Colonic mucosa (tissue), 4 donors: ENCODE measurements around the gene CREBL2. TPM values are rescaled to one million over a fixed set of nuclear protein-coding genes. Genes with fewer than 3 reads are reported as not detected.

ENCODE experiments used
- DNase-seq: peaks from one replicate; pipeline ENCODE4 v3.0.0-alpha.2; 2020
- H3K27ac ChIP-seq: fragments of 200-600 bp; one replicate; pipeline ENCODE4 v1.8.0; 2021
- H3K27me3 ChIP-seq: fragments of 200-600 bp; one replicate; pipeline ENCODE4 v1.8.0; 2021
- H3K36me3 ChIP-seq: fragments of 200-600 bp; one replicate; pipeline ENCODE4 v1.8.0; 2021
- H3K4me1 ChIP-seq: fragments of 200-600 bp; one replicate; pipeline ENCODE4 v1.8.0; 2021; ENCODE audit warnings: mild to moderate bottlenecking
- H3K4me3 ChIP-seq: fragments of 200-600 bp; one replicate; pipeline ENCODE4 v1.8.0; 2021
- H3K9ac ChIP-seq, 2 donors: one replicate each; pipeline ENCODE4 v1.7.0; 2013; ENCODE audit warnings: control low read depth in 2 of 2, low read depth in 2 of 2, low read length in 2 of 2
- H3K9me3 ChIP-seq: fragments of 200-600 bp; one replicate; pipeline ENCODE4 v1.8.0; 2021
- intact Hi-C: fragments of 100-400 bp; cut with DNase I; formaldehyde crosslinking; loops from one replicate; pipeline ENCODE4 v1.14.1; 2022
- total RNA-seq, 2 donors: library from RNA; stranded (reverse); fragmentation: NEBNext Ultra II Directional in 1 of 2; extraction: Animal tissue kit (Norgen Biotek cat#: 25700) in 1 of 2; gene quantifications; one replicate each; pipeline ENCODE4 v1.2.1, GENCODE V29; 2021
- TF ChIP-seq, protein P1 (sequence below): fragments of 200-600 bp; IDR thresholded peaks from one replicate; pipeline ENCODE4 v1.8.0; 2022; ENCODE audit warnings: antibody characterized with exemption, mild to moderate bottlenecking
- donor health status: healthy.
- donor health status: DM: no; HTN: no; CAD: no.
- donor health status: DM: no; HTN: no; CAD: no.

CREBL2 gene
- total RNA-seq, 2 donors from 2014 or later: 18.6 to 28.9 TPM

DNA sequence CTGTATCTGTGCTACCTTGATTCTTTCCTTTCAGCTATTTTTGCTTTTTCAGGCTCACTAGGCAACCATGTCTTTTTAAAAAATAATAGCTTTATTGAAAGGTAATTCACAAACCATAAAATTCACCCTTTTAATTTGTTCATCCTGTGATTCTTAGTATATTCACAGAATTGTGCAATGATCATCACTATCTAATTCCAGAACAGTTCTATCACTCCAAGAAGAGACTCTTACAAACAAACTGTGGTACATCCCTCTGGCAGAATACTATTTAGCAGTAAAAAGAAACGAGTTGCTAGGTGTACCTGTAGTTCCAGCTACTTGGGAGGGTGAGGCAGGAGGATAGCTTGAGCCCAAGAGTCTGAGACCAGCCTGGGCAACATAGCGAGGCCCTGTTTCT is 14.8 kb downstream of the CREBL2 start:
- intact Hi-C loops: no loop called here
- H3K27ac ChIP-seq: no peak overlapping the region

DNA sequence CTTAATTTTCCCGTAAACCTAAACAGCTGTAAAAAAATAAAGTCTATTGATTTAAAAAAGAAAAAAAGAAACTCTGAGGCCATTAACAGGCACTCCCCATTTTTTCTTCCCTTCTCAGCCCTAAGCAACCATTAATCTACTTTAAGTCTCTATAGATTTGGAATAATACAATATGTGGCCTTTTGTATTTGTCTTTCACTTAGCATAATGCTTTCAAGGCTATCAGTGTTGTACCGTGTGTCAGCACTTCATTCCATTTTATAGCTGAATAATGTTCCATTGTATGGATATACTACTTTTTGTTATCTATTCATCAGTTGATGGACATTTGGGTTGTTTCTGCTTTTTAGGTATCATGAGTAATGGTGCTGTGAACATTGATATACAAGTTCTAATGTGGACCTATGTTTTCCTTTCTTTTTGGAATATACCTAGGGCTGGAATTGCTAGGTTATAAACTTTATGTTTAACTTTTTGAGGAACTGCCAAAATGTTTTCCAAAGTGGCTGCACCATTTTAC is 15.7 kb downstream of the CREBL2 start:
- TF ChIP-seq, protein P1, sequence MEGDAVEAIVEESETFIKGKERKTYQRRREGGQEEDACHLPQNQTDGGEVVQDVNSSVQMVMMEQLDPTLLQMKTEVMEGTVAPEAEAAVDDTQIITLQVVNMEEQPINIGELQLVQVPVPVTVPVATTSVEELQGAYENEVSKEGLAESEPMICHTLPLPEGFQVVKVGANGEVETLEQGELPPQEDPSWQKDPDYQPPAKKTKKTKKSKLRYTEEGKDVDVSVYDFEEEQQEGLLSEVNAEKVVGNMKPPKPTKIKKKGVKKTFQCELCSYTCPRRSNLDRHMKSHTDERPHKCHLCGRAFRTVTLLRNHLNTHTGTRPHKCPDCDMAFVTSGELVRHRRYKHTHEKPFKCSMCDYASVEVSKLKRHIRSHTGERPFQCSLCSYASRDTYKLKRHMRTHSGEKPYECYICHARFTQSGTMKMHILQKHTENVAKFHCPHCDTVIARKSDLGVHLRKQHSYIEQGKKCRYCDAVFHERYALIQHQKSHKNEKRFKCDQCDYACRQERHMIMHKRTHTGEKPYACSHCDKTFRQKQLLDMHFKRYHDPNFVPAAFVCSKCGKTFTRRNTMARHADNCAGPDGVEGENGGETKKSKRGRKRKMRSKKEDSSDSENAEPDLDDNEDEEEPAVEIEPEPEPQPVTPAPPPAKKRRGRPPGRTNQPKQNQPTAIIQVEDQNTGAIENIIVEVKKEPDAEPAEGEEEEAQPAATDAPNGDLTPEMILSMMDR: no peak
- Histone ChIP-seq H3K36me3 (no peaks in the 10 kb centered on the region), H3K27ac (no peak overlapping the region), H3K4me1 (no peaks in the 10 kb centered on the region), H3K27me3 (no peaks in the 10 kb centered on the region), H3K9ac (no peak overlapping the region), H3K4me3 (no peak overlapping the region), H3K9me3 (no peaks in the 10 kb centered on the region)
- intact Hi-C loops: no loop called here
- no peak for DNase-seq

More for the DNA sequence above, 14.8 kb downstream of the CREBL2 start:
- Histone ChIP-seq H3K27me3 (no peaks in the 10 kb centered on the region), H3K9ac (no peak overlapping the region), H3K4me3 (no peak overlapping the region), H3K9me3 (no peaks in the 10 kb centered on the region), H3K36me3 (no peaks in the 10 kb centered on the region), H3K4me1 (peaks cover 5% of the 10 kb centered on the region)
- TF ChIP-seq, protein P1: no peak
- DNase-seq: no peak

DNA sequence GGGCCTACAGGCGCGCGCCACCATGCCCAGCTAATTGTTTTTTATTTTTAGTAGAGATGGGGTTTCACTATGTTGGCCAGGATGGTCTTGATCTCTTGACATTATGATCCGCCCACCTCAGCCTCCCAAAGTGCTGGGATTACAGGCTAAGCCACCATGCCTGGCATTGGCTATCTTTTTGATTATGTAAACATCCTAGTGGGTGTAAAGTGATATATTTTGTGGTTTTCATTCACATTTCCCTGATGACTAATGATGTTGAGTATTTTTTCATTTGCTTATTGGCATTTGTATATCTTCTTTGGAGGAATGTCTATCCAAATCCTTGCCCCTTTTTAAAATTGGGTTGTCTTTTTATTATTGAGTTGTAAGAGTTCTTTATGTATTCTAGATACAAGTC is 16.3 kb downstream of the CREBL2 start:
- no peaks in the 10 kb centered on the region for H3K27me3 ChIP-seq
- H3K9ac ChIP-seq: no peak overlapping the region
- no peaks in the 10 kb centered on the region for H3K4me1 ChIP-seq
- no peak overlapping the region for H3K27ac ChIP-seq
- no peak overlapping the region for H3K4me3 ChIP-seq
- DNase-seq: no peak
- TF ChIP-seq, protein P1: no peak
- no peaks in the 10 kb centered on the region for H3K9me3 ChIP-seq
- no peaks in the 10 kb centered on the region for H3K36me3 ChIP-seq
- intact Hi-C loops: no loop called here

DNA sequence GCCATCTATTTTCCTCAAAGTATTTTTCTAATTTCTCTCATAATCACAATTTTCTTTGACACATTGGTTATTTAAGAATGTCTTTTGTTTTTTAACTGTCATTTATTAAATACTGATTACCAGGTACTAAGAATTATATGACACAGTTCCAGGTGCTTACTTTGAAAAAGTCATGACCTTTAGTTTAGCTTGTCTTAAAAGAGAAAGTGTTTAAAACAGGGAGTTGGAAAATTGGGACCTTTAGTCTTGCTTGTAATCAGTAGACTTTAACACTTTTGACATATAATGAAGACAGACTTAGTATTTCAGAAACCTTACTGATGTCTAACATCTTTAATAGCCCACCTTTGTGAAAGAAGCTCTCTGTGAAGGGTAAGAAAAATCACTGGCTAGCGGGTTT is 19.2 kb downstream of the CREBL2 start:
- H3K4me1 ChIP-seq: no peaks in the 10 kb centered on the region
- no peak overlapping the region for H3K9ac ChIP-seq
- intact Hi-C loops: no loop called here
- no peaks in the 10 kb centered on the region for H3K9me3 ChIP-seq
- no peaks in the 10 kb centered on the region for H3K27me3 ChIP-seq
- H3K4me3 ChIP-seq: no peak overlapping the region
- DNase-seq: no peak
- H3K27ac ChIP-seq: no peak overlapping the region
- TF ChIP-seq, protein P1: no peak
- H3K36me3 ChIP-seq: no peaks in the 10 kb centered on the region

DNA sequence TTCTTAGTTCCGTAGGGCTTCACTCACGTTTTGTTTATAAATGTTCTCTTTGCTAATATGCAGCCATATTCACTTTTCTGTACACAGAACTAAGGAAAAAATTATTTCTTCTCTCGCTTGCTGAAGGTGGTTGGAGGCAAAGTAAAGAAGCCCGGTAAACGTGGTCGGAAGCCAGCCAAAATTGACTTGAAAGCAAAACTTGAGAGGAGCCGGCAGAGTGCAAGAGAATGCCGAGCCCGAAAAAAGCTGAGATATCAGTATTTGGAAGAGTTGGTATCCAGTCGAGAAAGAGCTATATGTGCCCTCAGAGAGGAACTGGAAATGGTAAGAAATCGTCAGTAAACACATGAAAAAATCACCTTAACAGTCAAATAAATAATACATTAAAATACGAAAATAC is 24.0 kb downstream of the CREBL2 start:
- H3K36me3 ChIP-seq: no peaks in the 10 kb centered on the region
- intact Hi-C loops: no loop called here

More for the DNA sequence above, 24.0 kb downstream of the CREBL2 start:
- no peaks in the 10 kb centered on the region for H3K4me1 ChIP-seq
- H3K4me3 ChIP-seq: no peak overlapping the region
- no peak for DNase-seq
- TF ChIP-seq, protein P1: no peak
- H3K27me3 ChIP-seq: no peaks in the 10 kb centered on the region
- H3K9ac ChIP-seq: no peak overlapping the region
- H3K9me3 ChIP-seq: no peaks in the 10 kb centered on the region
- H3K27ac ChIP-seq: no peak overlapping the region
